H1 (cell line): Measurements from ENCODE around the gene SNX3. TPM values are rescaled to one million over a fixed set of nuclear protein-coding genes. Genes with fewer than 3 reads are reported as not detected.

Experiments
- CTCF ChIA-PET: fragments of 300-600 bp; sonication (Branson Sonifier 250); formaldehyde crosslinking; loops from one replicate; lab custom pipeline; 2021; ENCODE audit not compliant: partially characterized antibody; lab: Charles Lee
- POLR2A ChIA-PET: fragments of 300-600 bp; sonication (Branson Sonifier 250); formaldehyde crosslinking; loops from one replicate; lab custom pipeline; 2021; ENCODE audit warnings: inconsistent platforms; ENCODE audit not compliant: partially characterized antibody; lab: Charles Lee
- DNase-seq, 2 experiments: peaks; one replicate each; pipeline versions ENCODE4 v3.0.0 to v3.0.0-alpha.2; 2010 to 2022; ENCODE audit warnings: low spot score in 2 of 2, low read depth in 1 of 2, mixed read lengths in 1 of 2
- FAIRE-seq: peaks from 2 replicates; lab custom pipeline; 2011; peaks lifted over from hg19 to GRCh38; lab: Jason Lieb, UNC
- H2AFZ ChIP-seq: 2 replicates; pipeline ENCODE4 v1.8.1; 2012; ENCODE audit warnings: low read length, inconsistent platforms
- H2AK5ac ChIP-seq: 2 replicates; pipeline ENCODE4 v1.6.1; 2013; ENCODE audit warnings: low read depth, low read length
- H2BK120ac ChIP-seq: replicated peaks from 2 replicates; pipeline ENCODE3; 2013; ENCODE audit warnings: low read depth, low read length, inconsistent platforms
- H2BK12ac ChIP-seq: 2 replicates; pipeline ENCODE4 v1.6.1; 2013; ENCODE audit warnings: low read depth, low read length
- H2BK15ac ChIP-seq: 2 replicates; pipeline ENCODE4 v1.6.1; 2013; ENCODE audit warnings: low read length
- H2BK20ac ChIP-seq: 2 replicates; pipeline ENCODE4 v1.6.1; 2013; ENCODE audit warnings: low read length
- H2BK5ac ChIP-seq: 2 replicates; pipeline ENCODE4 v1.6.1; 2013; ENCODE audit warnings: low read depth, low read length
- H3K14ac ChIP-seq: 2 replicates; pipeline ENCODE4 v1.6.1; 2013; ENCODE audit warnings: inconsistent platforms; ENCODE audit not compliant: insufficient read length
- H3K18ac ChIP-seq: 2 replicates; pipeline ENCODE4 v1.6.1; 2013; ENCODE audit warnings: low read length; ENCODE audit errors: extremely low read depth
- H3K23ac ChIP-seq: 2 replicates; pipeline ENCODE4 v1.6.1; 2013; ENCODE audit warnings: inconsistent platforms; ENCODE audit not compliant: insufficient read length
- H3K23me2 ChIP-seq: 2 replicates; pipeline ENCODE4 v1.6.1; 2013; ENCODE audit warnings: low read depth, low read length
- H3K27ac ChIP-seq: 2 replicates; pipeline ENCODE4 v1.6.1; 2011; ENCODE audit warnings: low read depth, low read length, inconsistent platforms
- H3K27me3 ChIP-seq, 4 experiments: replicated peaks in 1 of 4; 1 replicate in 1 of 4; 2 replicates in 3 of 4; pipeline versions ENCODE4 v1.6.1 to v1.8.1; 2011 to 2013; ENCODE audit warnings: low read length in 3 of 4, mild to moderate bottlenecking in 3 of 4, inconsistent platforms in 2 of 4, mixed read lengths in 2 of 4, moderate library complexity in 1 of 4; ENCODE audit not compliant: control insufficient read depth in 3 of 4, insufficient read depth in 3 of 4; ENCODE audit errors: extremely low read depth in 1 of 4
- H3K36me3 ChIP-seq, 4 experiments: 2 replicates each; pipeline versions ENCODE4 v1.6.1 to v1.8.1; 2011 to 2013; ENCODE audit warnings: mild to moderate bottlenecking in 4 of 4, low read length in 3 of 4, moderate library complexity in 2 of 4, control low read depth in 1 of 4, inconsistent platforms in 1 of 4; ENCODE audit not compliant: insufficient read depth in 4 of 4, control insufficient read depth in 2 of 4
- H3K4ac ChIP-seq: replicated peaks from 2 replicates; pipeline ENCODE3; 2013; ENCODE audit warnings: low read length, low read depth, mixed read lengths, inconsistent platforms; ENCODE audit not compliant: insufficient read length
- H3K4me1 ChIP-seq, 4 experiments: replicated peaks in 1 of 4; 1 replicate in 1 of 4; 2 replicates in 3 of 4; pipeline versions ENCODE4 v1.6.1 to v1.8.1; 2011 to 2013; ENCODE audit warnings: low read length in 3 of 4, inconsistent platforms in 2 of 4, mixed read lengths in 1 of 4; ENCODE audit not compliant: insufficient read depth in 4 of 4, control insufficient read depth in 3 of 4
- H3K4me2 ChIP-seq, 2 experiments: 2 replicates each; pipeline versions ENCODE4 v1.6.1 to v1.8.1; 2011 to 2013; ENCODE audit warnings: low read depth in 2 of 2, low read length in 2 of 2, control low read depth in 1 of 2, inconsistent platforms in 1 of 2, mild to moderate bottlenecking in 1 of 2; ENCODE audit not compliant: insufficient read depth in 1 of 2
- H3K4me3 ChIP-seq, 4 experiments: fragments of 200-600, 300-600 bp in 1 of 4; sonication (generic), shearing (Covaris generic), sonication (Bioruptor Twin) in 1 of 4; 2 replicates each; pipeline versions ENCODE4 v1.5.1 to v1.8.1; 2011 to 2016; ENCODE audit warnings: low read length in 4 of 4, low read depth in 3 of 4, control low read depth in 2 of 4, inconsistent platforms in 2 of 4, mild to moderate bottlenecking in 2 of 4, mixed read lengths in 1 of 4, moderate library complexity in 1 of 4; ENCODE audit not compliant: insufficient read depth in 2 of 4; ENCODE audit errors: extremely low read depth in 1 of 4
- H3K56ac ChIP-seq: replicated peaks from 2 replicates; pipeline ENCODE3; 2013; ENCODE audit warnings: low read depth, mild to moderate bottlenecking, mixed read lengths, low read length, inconsistent platforms; ENCODE audit not compliant: insufficient read length
- H3K79me1 ChIP-seq: 2 replicates; pipeline ENCODE4 v1.6.1; 2013; ENCODE audit warnings: low read depth, low read length, control low read depth
- H3K79me2 ChIP-seq, 2 experiments: 2 replicates each; pipeline versions ENCODE4 v1.6.1 to v1.8.1; 2012 to 2013; ENCODE audit warnings: low read length in 2 of 2, mild to moderate bottlenecking in 2 of 2, inconsistent platforms in 1 of 2; ENCODE audit not compliant: insufficient read depth in 2 of 2, control insufficient read depth in 1 of 2
- H3K9ac ChIP-seq, 4 experiments: replicated peaks in 1 of 4; 1 replicate in 1 of 4; 2 replicates in 3 of 4; pipeline versions ENCODE4 v1.6.1 to v1.8.1; 2011 to 2013; ENCODE audit warnings: low read depth in 3 of 4, low read length in 3 of 4, control low read depth in 2 of 4, mild to moderate bottlenecking in 2 of 4, moderate library complexity in 2 of 4, inconsistent platforms in 1 of 4; ENCODE audit errors: extremely low read depth in 1 of 4
- H3K9me3 ChIP-seq, 2 experiments: 2 replicates each; pipeline versions ENCODE4 v1.6.1 to v1.8.1; 2012 to 2013; ENCODE audit warnings: mild to moderate bottlenecking in 2 of 2, moderate library complexity in 2 of 2, control low read depth in 1 of 2, inconsistent platforms in 1 of 2, low read depth in 1 of 2, low read length in 1 of 2, mixed read lengths in 1 of 2; ENCODE audit not compliant: insufficient read depth in 2 of 2
- H4K20me1 ChIP-seq, 2 experiments: replicated peaks in 1 of 2; 2 replicates each; pipeline versions ENCODE3 to v1.8.1; 2011 to 2013; ENCODE audit warnings: inconsistent platforms in 2 of 2, low read length in 2 of 2, mild to moderate bottlenecking in 1 of 2; ENCODE audit not compliant: insufficient read depth in 2 of 2, control insufficient read depth in 1 of 2
- H4K5ac ChIP-seq: 2 replicates; pipeline ENCODE4 v1.6.1; 2013; ENCODE audit warnings: low read length, low read depth, mixed read lengths, inconsistent platforms; ENCODE audit not compliant: insufficient read length
- H4K8ac ChIP-seq: 2 replicates; pipeline ENCODE4 v1.8.0; 2013; ENCODE audit warnings: mild to moderate bottlenecking, moderate library complexity, low read length, inconsistent platforms; ENCODE audit not compliant: insufficient read depth; ENCODE audit errors: extremely low read depth
- H4K91ac ChIP-seq: replicated peaks from 2 replicates; pipeline ENCODE3; 2013; ENCODE audit warnings: low read length, mixed read lengths, inconsistent platforms; ENCODE audit not compliant: insufficient read length
- EZH2 ChIP-seq: fragments of 200-600 bp; sonication (generic); IDR thresholded peaks from 2 replicates; pipeline ENCODE4 v1.7.1; 2012; ENCODE audit warnings: low read depth, mild to moderate bottlenecking, moderate library complexity, low read length, inconsistent platforms; ENCODE audit not compliant: severe bottlenecking
- HDAC2 ChIP-seq, 2 experiments: fragments of 300-600 bp in 1 of 2; sonication (generic) in 1 of 2; IDR thresholded peaks; 2 replicates each; pipeline ENCODE4 v1.6.1; 2011 to 2012; ENCODE audit warnings: low read depth in 2 of 2, low read length in 2 of 2, mild to moderate bottlenecking in 2 of 2, moderate library complexity in 2 of 2, borderline replicate concordance in 1 of 2, inconsistent platforms in 1 of 2
- MAFK ChIP-seq: IDR thresholded peaks from 2 replicates; pipeline ENCODE4 v1.6.1; 2012; ENCODE audit warnings: low read depth, mild to moderate bottlenecking, improper control_type of control experiment, low read length
- RBBP5 ChIP-seq: IDR thresholded peaks from 2 replicates; pipeline ENCODE4 v1.7.1; 2012; ENCODE audit warnings: low read depth, mild to moderate bottlenecking, inconsistent platforms, low read length, moderate library complexity, borderline replicate concordance
- RNF2 ChIP-seq: fragments of 200-900, 300-1000 bp; sonication (generic); IDR thresholded peaks from 2 replicates; pipeline ENCODE4 v1.7.1; 2016; ENCODE audit warnings: borderline replicate concordance, low read depth, mild to moderate bottlenecking, antibody characterized with exemption, low read length; ENCODE audit not compliant: poor library complexity, severe bottlenecking; ENCODE audit errors: missing control alignments
- SIN3A ChIP-seq, 2 experiments: IDR thresholded peaks in 1 of 2; conservative IDR thresholded peaks in 1 of 2; 2 replicates each; pipeline ENCODE4 v1.6.1; 2011 to 2012; ENCODE audit warnings: low read length in 2 of 2, improper control_type of control experiment in 1 of 2, low read depth in 1 of 2, mild to moderate bottlenecking in 1 of 2
- SUZ12 ChIP-seq: fragments of 200-600 bp; sonication (generic); IDR thresholded peaks from 2 replicates; pipeline ENCODE4 v1.6.1; 2012; ENCODE audit warnings: mild to moderate bottlenecking, inconsistent platforms, low read length, moderate library complexity, mixed read lengths
- WGBS, 2 experiments: shearing (Covaris generic) in 1 of 2; methylation state at CpG; one replicate each; pipeline versions ENCODE4 v1.1.6 to v1.1.7; 2013 to 2015; ENCODE audit warnings: low lambda C conversion rate in 2 of 2, mixed read lengths in 2 of 2, inconsistent platforms in 1 of 2, low coverage in 1 of 2, missing lambda C conversion rate in 1 of 2; ENCODE audit not compliant: insufficient replicate concordance in 2 of 2, insufficient coverage in 1 of 2, insufficient read length in 1 of 2; ENCODE audit errors: extremely low coverage in 1 of 2, missing lambda C conversion rate in 1 of 2; 5-methylcytosine and 5-hydroxymethylcytosine counted together
- polyA plus RNA-seq, 7 experiments: library from polyadenylated mRNA; depleted of rRNA in 3 of 7; stranded (reverse) in 5 of 7; unstranded in 2 of 7; fragments of >200 nt in 5 of 7; fragments of 200-250 nt in 2 of 7; gene quantifications; 1 replicate in 5 of 7; 2 replicates in 1 of 7; 4 replicates in 1 of 7; pipeline versions ENCODE4 v1.2.1 to v1.2.3, GENCODE V29; 2011 to 2013; ENCODE audit warnings: missing spikeins in 2 of 7, mixed read lengths in 2 of 7
- total RNA-seq: library from RNA; stranded (reverse); fragmentation: NEBNext Ultra II Directional; extraction: Animal tissue kit (Norgen Biotek cat#: 25700); gene quantifications from 2 replicates; pipeline ENCODE4 v1.2.1, GENCODE V29; 2021

SNX3 gene
- total and polyA plus RNA-seq, 2 of the 8 experiments (the other 6 are each of a cell fraction or from before 2014, with no cell fraction given) = 72.5 to 150 TPM

DNA sequence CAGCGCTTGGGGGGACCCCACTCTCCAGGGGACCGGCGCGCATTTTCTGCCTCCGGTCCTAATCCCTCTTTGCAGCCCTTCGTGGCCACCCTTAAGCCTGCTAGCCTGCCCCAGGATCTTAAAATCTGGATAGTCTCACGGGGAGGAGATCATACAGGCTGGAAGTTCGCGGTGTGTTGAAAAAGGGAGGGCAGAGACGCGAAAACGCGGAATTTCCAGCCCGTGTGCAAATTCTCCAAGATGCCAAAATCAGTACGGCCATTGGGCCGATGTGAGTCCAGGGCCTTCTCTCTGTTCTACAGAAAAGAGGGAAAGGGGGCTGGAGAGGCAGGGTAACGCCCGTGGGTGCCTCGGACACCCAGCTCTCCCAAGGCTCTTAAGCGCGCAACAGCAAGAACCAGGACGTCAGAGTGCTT is 85.7 kb downstream of the SNX3 start:
- Histone ChIP-seq H3K79me2 (no peaks in the 10 kb centered on the region), H2BK15ac (no peak overlapping the region), H3K27me3 (peaks cover 75 to 89% (median 80%) of the 10 kb centered on the region in 4 experiments), H3K23ac (no peak overlapping the region), H2BK120ac (no peak overlapping the region), H2BK12ac (no peak overlapping the region), H2AFZ (no peak overlapping the region), H3K36me3 (no peaks in the 10 kb centered on the region), H4K91ac (no peak overlapping the region), H4K8ac (no peak overlapping the region), H2BK5ac (no peak overlapping the region), H3K27ac (no peak overlapping the region), H3K14ac (no peak overlapping the region), H3K4me1 (peaks cover 0 to 25% (median 17%) of the 10 kb centered on the region in 4 experiments; a peak in 6 of 7 replicates), H2AK5ac (no peak overlapping the region), H3K18ac (no peak overlapping the region), H3K4me3 (peak overlapping the region in 3 of 4 experiments; percentile 27 to 53 (median 33); a peak in 5 of 8 replicates), H3K23me2 (peaks cover 5% of the 10 kb centered on the region; the same call in 1 of the 2 replicates), H3K4ac (no peak overlapping the region), H3K4me2 (peak overlapping the region; percentile 69 to 84; a peak in 3 of 4 replicates), H3K9me3 (no peaks in the 10 kb centered on the region), H4K20me1 (peaks cover 19 to 37% of the 10 kb centered on the region in 2 experiments), H4K5ac (no peak overlapping the region), H3K56ac (no peak overlapping the region), H3K79me1 (no peaks in the 10 kb centered on the region), H3K9ac (no peak overlapping the region), H2BK20ac (no peak overlapping the region)
- CTCF ChIA-PET = interaction anchor here (0.6 to 3.8 kb wide), 33 partner anchors 8 to 670 kb away, joined by 3 to 38 read pairs (median 4); partner anchors contain the start of gene NR2E1
- DNase-seq (no peak), FAIRE-seq (no peak)
- POLR2A ChIA-PET = interaction anchor here (1.5 kb wide), 1 partner anchor 120 kb away, joined by 4 read pairs; the partner anchor contains the start of gene AFG1L
- peak; percentile 53 for TF ChIP-seq EZH2
- TF ChIP-seq HDAC2 (IDR thresholded peaks at IDR 0.05; ENCODE audit: borderline replicate concordance in 1 of 2, low read depth in 2 of 2, low read length in 2 of 2) = no peak
- TF ChIP-seq RBBP5 = 0 out of 2 replicates have a peak, but pooled peaks have one; percentile 15
- TF ChIP-seq SUZ12 = peak; percentile 55
- TF ChIP-seq RNF2 = peak; percentile 37
- no peak for TF ChIP-seq SIN3A (conservative IDR thresholded peaks at IDR 0.05 in 1 of 2, IDR thresholded peaks at IDR 0.05 in 1 of 2; ENCODE audit: low read depth in 1 of 2, low read length in 2 of 2)
- TF ChIP-seq MAFK = no peak
- 11% methylated on average over 19 of the region's 22 CpGs; no CpG with 5 or more reads in 1 of the 2 experiments for WGBS, 2 experiments
